DND-41 (cell line): Measurements from ENCODE around the gene SMIM43.

ENCODE experiments used
- ATAC-seq: fragments of 200-7000 bp; cut with Tn5 transposase; 3 replicates; pipeline ENCODE4 v1.9.1; 2021; ENCODE audit warnings: low read depth; ENCODE audit not compliant: insufficient read depth
- DNase-seq: peaks from one replicate; pipeline ENCODE4 v3.0.0-alpha.2; 2020
- H2AFZ ChIP-seq: 2 replicates; pipeline ENCODE4 v1.6.0; 2012; ENCODE audit warnings: low read depth, low read length
- H3K27ac ChIP-seq: 2 replicates; pipeline ENCODE4 v1.5.1; 2012; ENCODE audit warnings: low read length, inconsistent platforms
- H3K27me3 ChIP-seq: fragments of 200-600 bp; sonication (generic); 2 replicates; pipeline ENCODE4 v1.6.0; 2012; ENCODE audit warnings: low read length, mild to moderate bottlenecking, inconsistent platforms; ENCODE audit not compliant: insufficient read depth, poor library complexity
- H3K36me3 ChIP-seq: 2 replicates; pipeline ENCODE4 v1.5.1; 2012; ENCODE audit warnings: low read length, inconsistent platforms; ENCODE audit not compliant: insufficient read depth
- H3K4me1 ChIP-seq: 2 replicates; pipeline ENCODE4 v1.5.1; 2012; ENCODE audit warnings: mild to moderate bottlenecking, low read length; ENCODE audit not compliant: insufficient read depth
- H3K4me2 ChIP-seq: 2 replicates; pipeline ENCODE4 v1.6.0; 2012; ENCODE audit warnings: mild to moderate bottlenecking, moderate library complexity, low read length, inconsistent platforms; ENCODE audit not compliant: insufficient read depth
- H3K4me3 ChIP-seq, 2 experiments: fragments of 200-600 bp in 1 of 2; shearing (Covaris generic) in 1 of 2; 2 replicates each; pipeline ENCODE4 v1.5.1; 2012 to 2016; ENCODE audit warnings: inconsistent platforms in 2 of 2, low read length in 2 of 2, mild to moderate bottlenecking in 2 of 2, low read depth in 1 of 2, moderate library complexity in 1 of 2
- H3K79me2 ChIP-seq: 2 replicates; pipeline ENCODE4 v1.6.0; 2012; ENCODE audit warnings: low read length, inconsistent platforms; ENCODE audit not compliant: insufficient read depth
- H3K9ac ChIP-seq: 2 replicates; pipeline ENCODE4 v1.6.0; 2012; ENCODE audit warnings: low read depth, mild to moderate bottlenecking, inconsistent platforms, low read length, moderate library complexity
- H3K9me3 ChIP-seq: 2 replicates; pipeline ENCODE4 v1.5.1; 2012; ENCODE audit warnings: low read length, moderate library complexity, mild to moderate bottlenecking, inconsistent platforms; ENCODE audit not compliant: insufficient read depth, severe bottlenecking
- H4K20me1 ChIP-seq: 2 replicates; pipeline ENCODE4 v1.6.0; 2012; ENCODE audit warnings: low read length; ENCODE audit not compliant: insufficient read depth
- CTCF ChIP-seq: IDR thresholded peaks from 2 replicates; pipeline ENCODE4 v1.5.1; 2012; ENCODE audit warnings: borderline replicate concordance, low read length, moderate library complexity, mild to moderate bottlenecking; ENCODE audit not compliant: poor library complexity, severe bottlenecking; ENCODE audit errors: extremely low read depth
- EZH2 ChIP-seq: IDR thresholded peaks from 3 replicates; pipeline ENCODE4 v1.6.1; 2012; ENCODE audit warnings: borderline replicate concordance, low read depth, mild to moderate bottlenecking, moderate library complexity, low read length, inconsistent platforms; ENCODE audit not compliant: severe bottlenecking

SMIM43 gene

GRCh38 chr4:121721700-121722099, 43.3 kb downstream of the SMIM43 start:
- no peak overlapping the region for H2AFZ ChIP-seq
- H3K4me2 ChIP-seq = no peak overlapping the region
- H3K4me3 ChIP-seq = no peak overlapping the region
- no peaks in the 10 kb centered on the region for H3K79me2 ChIP-seq
- no peak for TF ChIP-seq EZH2
- no peak for TF ChIP-seq CTCF
- no peaks in the 10 kb centered on the region for H3K36me3 ChIP-seq
- no peak for DNase-seq
- H3K27ac ChIP-seq = no peak overlapping the region
- H3K4me1 ChIP-seq = no peaks in the 10 kb centered on the region
- no peaks in the 10 kb centered on the region for H3K9me3 ChIP-seq
- no peak overlapping the region for H3K9ac ChIP-seq
- H3K27me3 ChIP-seq = peaks cover 3% of the 10 kb centered on the region
- ATAC-seq = no peak
- H4K20me1 ChIP-seq = no peaks in the 10 kb centered on the region

GRCh38 chr4:121720109-121720508, 44.9 kb downstream of the SMIM43 start:
- Histone ChIP-seq H3K27ac (no peak overlapping the region), H2AFZ (no peak overlapping the region), H3K79me2 (no peaks in the 10 kb centered on the region), H3K36me3 (no peaks in the 10 kb centered on the region), H3K27me3 (peaks cover 9% of the 10 kb centered on the region), H3K9ac (no peak overlapping the region), H4K20me1 (no peaks in the 10 kb centered on the region), H3K4me1 (no peaks in the 10 kb centered on the region), H3K9me3 (no peaks in the 10 kb centered on the region), H3K4me2 (no peak overlapping the region), H3K4me3 (no peak overlapping the region)
- DNase-seq = no peak
- TF ChIP-seq CTCF (no peak), EZH2 (no peak)
- ATAC-seq = no peak

GRCh38 chr4:121717680-121718237, 47.2 kb downstream of the SMIM43 start:
- Histone ChIP-seq H3K4me1 (no peaks in the 10 kb centered on the region), H3K4me2 (no peak overlapping the region), H3K27ac (no peak overlapping the region), H3K9ac (no peak overlapping the region), H3K27me3 (peaks cover 14% of the 10 kb centered on the region), H2AFZ (no peak overlapping the region), H3K9me3 (no peaks in the 10 kb centered on the region), H3K79me2 (no peaks in the 10 kb centered on the region), H4K20me1 (no peaks in the 10 kb centered on the region), H3K36me3 (no peaks in the 10 kb centered on the region), H3K4me3 (no peak overlapping the region)
- TF ChIP-seq CTCF = no peak
- TF ChIP-seq EZH2 = no peak
- no peak for ATAC-seq
- DNase-seq = no peak

GRCh38 chr4:121714548-121714947, 50.4 kb downstream of the SMIM43 start:
- Histone ChIP-seq H3K79me2 (no peaks in the 10 kb centered on the region), H3K9me3 (no peaks in the 10 kb centered on the region), H3K27ac (no peak overlapping the region), H3K27me3 (peaks cover 14% of the 10 kb centered on the region), H4K20me1 (no peaks in the 10 kb centered on the region), H2AFZ (no peak overlapping the region), H3K9ac (no peak overlapping the region), H3K36me3 (no peaks in the 10 kb centered on the region), H3K4me3 (no peak overlapping the region), H3K4me1 (no peaks in the 10 kb centered on the region), H3K4me2 (no peak overlapping the region)
- no peak for ATAC-seq
- DNase-seq = no peak
- no peak for TF ChIP-seq CTCF
- TF ChIP-seq EZH2 = no peak
